Measurements from ENCODE around the gene JMJD7.

Gene JMJD7

DNA sequence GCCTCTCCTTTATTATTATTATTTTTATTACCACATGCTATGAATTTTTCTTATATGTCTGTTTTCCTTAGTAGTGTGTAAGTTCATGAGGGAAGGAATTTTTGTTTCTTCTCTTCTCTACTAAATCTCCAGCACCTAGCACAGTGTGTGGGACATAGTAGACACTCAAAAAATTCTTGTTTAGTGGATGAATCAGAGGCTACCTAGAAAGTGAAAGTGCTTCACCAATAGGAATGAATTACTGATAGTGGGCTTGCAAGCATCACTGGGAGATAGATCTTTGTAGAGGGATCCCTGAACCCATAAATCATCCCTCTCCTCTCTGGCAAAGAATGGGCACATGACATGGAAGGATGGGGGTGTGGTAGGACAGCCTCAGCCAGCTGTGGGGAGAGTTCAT, 57.4 kb downstream of the JMJD7 start:
- no peak overlapping the region for H3K4me3 ChIP-seq (ENCODE audit: low read length)
- TF ChIP-seq, protein P1, sequence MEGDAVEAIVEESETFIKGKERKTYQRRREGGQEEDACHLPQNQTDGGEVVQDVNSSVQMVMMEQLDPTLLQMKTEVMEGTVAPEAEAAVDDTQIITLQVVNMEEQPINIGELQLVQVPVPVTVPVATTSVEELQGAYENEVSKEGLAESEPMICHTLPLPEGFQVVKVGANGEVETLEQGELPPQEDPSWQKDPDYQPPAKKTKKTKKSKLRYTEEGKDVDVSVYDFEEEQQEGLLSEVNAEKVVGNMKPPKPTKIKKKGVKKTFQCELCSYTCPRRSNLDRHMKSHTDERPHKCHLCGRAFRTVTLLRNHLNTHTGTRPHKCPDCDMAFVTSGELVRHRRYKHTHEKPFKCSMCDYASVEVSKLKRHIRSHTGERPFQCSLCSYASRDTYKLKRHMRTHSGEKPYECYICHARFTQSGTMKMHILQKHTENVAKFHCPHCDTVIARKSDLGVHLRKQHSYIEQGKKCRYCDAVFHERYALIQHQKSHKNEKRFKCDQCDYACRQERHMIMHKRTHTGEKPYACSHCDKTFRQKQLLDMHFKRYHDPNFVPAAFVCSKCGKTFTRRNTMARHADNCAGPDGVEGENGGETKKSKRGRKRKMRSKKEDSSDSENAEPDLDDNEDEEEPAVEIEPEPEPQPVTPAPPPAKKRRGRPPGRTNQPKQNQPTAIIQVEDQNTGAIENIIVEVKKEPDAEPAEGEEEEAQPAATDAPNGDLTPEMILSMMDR (IDR thresholded peaks at IDR 0.05; ENCODE audit: low read depth, low read length, poor library complexity, severe bottlenecking) = no peak
- no peak for TF ChIP-seq EZH2phosphoT487 (IDR thresholded peaks at IDR 0.05; ENCODE audit: borderline replicate concordance, low read length)
- peaks cover 25% of the 10 kb centered on the region for H3K4me1 ChIP-seq (ENCODE audit: control insufficient read depth, low read length)
- H3K27me3 ChIP-seq (ENCODE audit: control insufficient read depth, low read length) = no peaks in the 10 kb centered on the region
- H3K79me2 ChIP-seq (ENCODE audit: control insufficient read depth, low read length) = no peaks in the 10 kb centered on the region
- no peaks in the 10 kb centered on the region for H3F3A ChIP-seq (ENCODE audit: control insufficient read depth, insufficient read depth)
- no peak overlapping the region for H3K4me2 ChIP-seq (ENCODE audit: low read length)
- no peaks in the 10 kb centered on the region for H3K9me2 ChIP-seq (replicated peaks; ENCODE audit: control insufficient read depth, low read length)
- no peaks in the 10 kb centered on the region for H3K36me3 ChIP-seq (ENCODE audit: control insufficient read depth, low read length)
- no peak overlapping the region for H3K27ac ChIP-seq (ENCODE audit: low read depth, low read length)
- no peaks in the 10 kb centered on the region for H3K9me3 ChIP-seq (ENCODE audit: control insufficient read depth, insufficient read depth, low read length)
- H4K20me1 ChIP-seq (ENCODE audit: control insufficient read depth, insufficient read depth, low read depth, low read length) = no peaks in the 10 kb centered on the region

DNA sequence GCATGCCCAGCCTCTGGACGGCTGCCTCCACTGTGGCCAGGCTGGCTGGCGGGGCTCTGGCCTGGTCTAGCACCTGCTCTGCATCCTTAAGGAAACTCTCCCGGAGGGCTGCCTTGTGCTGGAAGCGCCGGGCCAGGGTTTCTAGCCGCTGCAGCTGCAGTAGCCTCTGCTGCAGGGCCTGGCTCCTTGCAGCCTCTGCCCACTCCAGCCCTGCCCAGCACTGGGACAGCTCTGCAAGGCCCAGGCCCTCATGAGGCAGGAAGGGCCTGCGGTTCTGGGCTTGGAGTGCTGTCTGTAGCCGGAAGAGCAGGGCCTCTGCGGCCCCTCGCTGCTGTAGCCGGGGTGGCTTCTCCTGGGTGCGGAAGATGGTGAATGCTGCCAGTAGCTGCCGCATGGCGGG, 57.9 kb downstream of the JMJD7 start:
- H3K27ac ChIP-seq (ENCODE audit: low read depth, low read length) = no peak overlapping the region
- H3K27me3 ChIP-seq (ENCODE audit: control insufficient read depth, low read length) = no peaks in the 10 kb centered on the region
- no peaks in the 10 kb centered on the region for H3K79me2 ChIP-seq (ENCODE audit: control insufficient read depth, low read length)
- H3F3A ChIP-seq (ENCODE audit: control insufficient read depth, insufficient read depth) = no peaks in the 10 kb centered on the region
- H3K4me3 ChIP-seq (ENCODE audit: low read length) = no peak overlapping the region
- no peaks in the 10 kb centered on the region for H4K20me1 ChIP-seq (ENCODE audit: control insufficient read depth, insufficient read depth, low read depth, low read length)
- no peak overlapping the region for H3K4me2 ChIP-seq (ENCODE audit: low read length)
- H3K4me1 ChIP-seq (ENCODE audit: control insufficient read depth, low read length) = peaks cover 25% of the 10 kb centered on the region
- TF ChIP-seq, protein P1 (IDR thresholded peaks at IDR 0.05; ENCODE audit: low read depth, low read length, poor library complexity, severe bottlenecking) = no peak
- no peak for TF ChIP-seq EZH2phosphoT487 (IDR thresholded peaks at IDR 0.05; ENCODE audit: borderline replicate concordance, low read length)
- H3K9me3 ChIP-seq (ENCODE audit: control insufficient read depth, insufficient read depth, low read length) = no peaks in the 10 kb centered on the region
- no peaks in the 10 kb centered on the region for H3K9me2 ChIP-seq (replicated peaks; ENCODE audit: control insufficient read depth, low read length)
- H3K36me3 ChIP-seq (ENCODE audit: control insufficient read depth, low read length) = no peaks in the 10 kb centered on the region

DNA sequence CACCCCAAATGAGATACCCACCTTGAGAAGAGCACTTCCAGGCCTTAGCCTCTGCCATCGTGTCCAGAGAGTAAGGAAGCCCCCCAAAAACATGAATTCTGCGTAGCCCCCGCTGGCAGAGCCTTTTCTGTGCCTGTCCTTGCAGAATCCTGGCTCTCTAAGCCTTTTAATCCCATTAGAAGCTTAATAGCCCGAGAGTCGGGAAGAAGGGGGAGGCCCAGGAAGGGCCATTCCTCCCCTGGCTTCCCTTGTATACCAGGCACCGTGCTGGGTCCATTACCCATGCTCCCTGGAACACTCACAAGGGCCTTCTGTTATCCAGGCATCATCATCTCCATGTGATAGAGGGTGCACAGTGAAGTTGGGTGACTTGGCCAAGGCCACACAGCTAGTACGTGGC, 58.8 kb downstream of the JMJD7 start:
- no peak overlapping the region for H3K4me2 ChIP-seq (ENCODE audit: low read length)
- peaks cover 25% of the 10 kb centered on the region for H3K4me1 ChIP-seq (ENCODE audit: control insufficient read depth, low read length)
- no peaks in the 10 kb centered on the region for H3K9me3 ChIP-seq (ENCODE audit: control insufficient read depth, insufficient read depth, low read length)
- H3K4me3 ChIP-seq (ENCODE audit: low read length) = no peak overlapping the region
- no peaks in the 10 kb centered on the region for H3K9me2 ChIP-seq (replicated peaks; ENCODE audit: control insufficient read depth, low read length)
- no peaks in the 10 kb centered on the region for H3F3A ChIP-seq (ENCODE audit: control insufficient read depth, insufficient read depth)
- H4K20me1 ChIP-seq (ENCODE audit: control insufficient read depth, insufficient read depth, low read depth, low read length) = no peaks in the 10 kb centered on the region
- H3K27me3 ChIP-seq (ENCODE audit: control insufficient read depth, low read length) = no peaks in the 10 kb centered on the region
- H3K27ac ChIP-seq (ENCODE audit: low read depth, low read length) = no peak overlapping the region
- no peaks in the 10 kb centered on the region for H3K79me2 ChIP-seq (ENCODE audit: control insufficient read depth, low read length)
- TF ChIP-seq EZH2phosphoT487 (IDR thresholded peaks at IDR 0.05; ENCODE audit: borderline replicate concordance, low read length) = no peak
- TF ChIP-seq, protein P1 (IDR thresholded peaks at IDR 0.05; ENCODE audit: low read depth, low read length, poor library complexity, severe bottlenecking) = no peak
- no peaks in the 10 kb centered on the region for H3K36me3 ChIP-seq (ENCODE audit: control insufficient read depth, low read length)

DNA sequence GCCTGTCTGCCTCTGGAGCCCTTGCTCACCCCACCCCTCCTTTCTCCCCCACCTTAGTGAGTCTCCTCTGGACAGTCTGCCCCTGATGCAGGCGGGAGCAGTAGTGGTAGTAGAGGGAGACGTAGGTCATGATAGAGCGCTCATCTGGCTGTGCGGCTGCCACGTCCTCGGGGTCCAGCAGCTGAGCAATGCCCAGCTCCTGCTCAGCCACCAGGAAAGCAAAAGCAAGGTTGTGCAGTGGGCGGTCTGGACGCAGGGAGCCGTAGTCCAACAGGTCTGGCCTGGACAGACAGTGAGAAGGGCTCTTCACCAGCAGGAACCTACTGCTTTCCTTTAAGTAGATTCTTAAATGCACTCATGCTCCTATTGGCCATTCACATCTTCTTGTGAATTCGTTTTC, 59.3 kb downstream of the JMJD7 start:
- H3K4me2 ChIP-seq (ENCODE audit: low read length) = no peak overlapping the region
- H3K27me3 ChIP-seq (ENCODE audit: control insufficient read depth, low read length) = no peaks in the 10 kb centered on the region
- no peaks in the 10 kb centered on the region for H4K20me1 ChIP-seq (ENCODE audit: control insufficient read depth, insufficient read depth, low read depth, low read length)
- H3K4me3 ChIP-seq (ENCODE audit: low read length) = no peak overlapping the region
- H3K27ac ChIP-seq (ENCODE audit: low read depth, low read length) = no peak overlapping the region
- no peaks in the 10 kb centered on the region for H3K9me2 ChIP-seq (replicated peaks; ENCODE audit: control insufficient read depth, low read length)
- peaks cover 25% of the 10 kb centered on the region for H3K4me1 ChIP-seq (ENCODE audit: control insufficient read depth, low read length)
- H3K36me3 ChIP-seq (ENCODE audit: control insufficient read depth, low read length) = no peaks in the 10 kb centered on the region
- H3F3A ChIP-seq (ENCODE audit: control insufficient read depth, insufficient read depth) = no peaks in the 10 kb centered on the region
- TF ChIP-seq, protein P1 (IDR thresholded peaks at IDR 0.05; ENCODE audit: low read depth, low read length, poor library complexity, severe bottlenecking) = no peak
- no peaks in the 10 kb centered on the region for H3K79me2 ChIP-seq (ENCODE audit: control insufficient read depth, low read length)
- no peaks in the 10 kb centered on the region for H3K9me3 ChIP-seq (ENCODE audit: control insufficient read depth, insufficient read depth, low read length)

All from DOHH2 (cell line).